GM12878 (cell line): Measurements from ENCODE around the gene DDX50. TPM values are rescaled to one million over a fixed set of nuclear protein-coding genes. Genes with fewer than 3 reads are reported as not detected.

Experiments used
- BRCA1 ChIP-seq: IDR thresholded peaks from 2 replicates; pipeline ENCODE4 v1.6.1; 2011; ENCODE audit warnings: low read depth, low read length, improper control_type of control experiment
- CTCF ChIP-seq, 3 experiments: IDR thresholded peaks in 2 of 3; conservative IDR thresholded peaks in 1 of 3; 2 replicates each; pipeline ENCODE4 v1.5.1; 2011; ENCODE audit warnings: low read depth in 3 of 3, low read length in 3 of 3, mild to moderate bottlenecking in 3 of 3, control low read depth in 2 of 3, moderate library complexity in 2 of 3, inconsistent platforms in 1 of 3, mixed read lengths in 1 of 3; ENCODE audit not compliant: control insufficient read depth in 2 of 3, insufficient read depth in 1 of 3; ENCODE audit errors: extremely low read depth in 1 of 3
- EGR1 ChIP-seq, 2 experiments: IDR thresholded peaks; 1 replicate in 1 of 2; 2 replicates in 1 of 2; pipeline ENCODE4 v1.6.1; 2011 to 2012; ENCODE audit warnings: low read depth in 2 of 2, low read length in 2 of 2, borderline replicate concordance in 1 of 2, mild to moderate bottlenecking in 1 of 2, moderate library complexity in 1 of 2
- ETV6 ChIP-seq, 2 experiments: fragments of 450-650 bp in 1 of 2; IDR thresholded peaks in 1 of 2; conservative IDR thresholded peaks in 1 of 2; 2 replicates each; pipeline ENCODE4 v1.6.1; 2014; ENCODE audit warnings: antibody characterized with exemption in 1 of 2, borderline replicate concordance in 1 of 2, low read depth in 1 of 2, mild to moderate bottlenecking in 1 of 2, moderate library complexity in 1 of 2
- ZBTB40 ChIP-seq: fragments of 450-650 bp; IDR thresholded peaks from 2 replicates; pipeline ENCODE4 v1.6.1; 2016; ENCODE audit warnings: mild to moderate bottlenecking, moderate library complexity, borderline replicate concordance
- polyA plus RNA-seq, 11 experiments: library from polyadenylated mRNA; depleted of rRNA in 4 of 11; unstranded in 6 of 11; stranded (reverse) in 5 of 11; fragments of >200 nt; fragmentation: Nextera tagmentation in 4 of 11; fragmentation: Illumina TruSeq in 1 of 11; extraction: Ambion mirVana in 4 of 11; extraction: Trizol in 1 of 11; gene quantifications; 1 replicate in 1 of 11; 2 replicates in 10 of 11; pipeline versions ENCODE4 v1.2.1 to v1.2.3, GENCODE V29; 2011 to 2016; ENCODE audit warnings: inconsistent platforms in 2 of 11, missing spikeins in 2 of 11, low read depth in 1 of 11
- total RNA-seq, 4 experiments: library from RNA; depleted of rRNA in 3 of 4; stranded (reverse); fragments of >200 nt in 3 of 4; fragmentation: Illumina TruSeq in 1 of 4; extraction: Trizol in 1 of 4; gene quantifications; 2 replicates each; pipeline versions ENCODE4 v1.2.1 to v1.2.3, GENCODE V29; 2013 to 2021
- TF ChIP-seq, protein P1 (sequence below): fragments of 150-350 bp; IDR thresholded peaks from 2 replicates; pipeline ENCODE4 v1.6.1; 2016; ENCODE audit warnings: low read depth, low read length
- TF ChIP-seq, protein P2 (sequence below): fragments of 450-650 bp; IDR thresholded peaks from 2 replicates; pipeline ENCODE4 v1.6.1; 2018; ENCODE audit warnings: borderline replicate concordance, mild to moderate bottlenecking; ENCODE audit not compliant: partially characterized antibody
- TF ChIP-seq, protein P3 (sequence below): IDR thresholded peaks from 2 replicates; pipeline ENCODE4 v1.6.1; 2012; ENCODE audit warnings: low read depth, low read length, improper control_type of control experiment
- TF ChIP-seq, protein P4 (sequence below): fragments of 450-650 bp; formaldehyde crosslinking; IDR thresholded peaks from 2 replicates; pipeline ENCODE4 v1.5.0; 2022; ENCODE audit warnings: mild to moderate bottlenecking, missing genetic modification characterization

DDX50 gene
- total and polyA plus RNA-seq, 10 of the 15 experiments (the other 5 are each of a cell fraction or from before 2014, with no cell fraction given) = 24.9 to 52.0 (median 36.8) TPM

DNA sequence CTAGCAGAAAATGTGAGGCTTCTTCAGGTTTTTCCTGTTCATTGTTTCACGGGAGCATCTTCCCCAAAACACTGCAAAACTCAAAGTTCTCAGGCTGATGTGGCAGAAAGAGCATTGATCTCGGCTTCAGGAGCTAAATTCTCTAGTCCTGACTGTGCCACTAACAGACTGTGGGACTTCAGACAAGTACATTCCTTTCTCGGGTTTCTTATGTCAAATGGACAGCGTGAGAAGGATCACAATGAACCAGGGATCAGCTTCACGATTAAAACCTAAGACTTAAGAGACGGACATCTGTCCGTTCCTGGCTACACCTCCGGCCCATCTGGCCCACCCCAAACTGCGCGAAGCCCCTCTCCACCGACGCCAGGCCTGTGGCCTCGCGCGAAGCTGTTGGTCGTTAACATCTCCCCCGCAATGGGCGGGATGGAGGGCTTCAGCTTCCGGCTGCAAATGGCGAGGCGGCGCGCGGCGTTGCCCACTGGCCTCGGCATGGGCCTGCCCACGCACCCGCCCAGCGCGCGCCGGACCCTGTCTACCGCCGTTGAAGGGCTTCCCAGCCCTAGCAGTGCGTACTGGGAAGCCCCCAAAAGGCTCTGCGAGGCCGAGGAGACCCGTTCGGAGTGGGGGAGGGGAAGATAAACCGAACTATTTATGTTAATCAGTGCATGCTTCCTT, 549 bp upstream of the DDX50 start (continued):
- TF ChIP-seq, protein P1, sequence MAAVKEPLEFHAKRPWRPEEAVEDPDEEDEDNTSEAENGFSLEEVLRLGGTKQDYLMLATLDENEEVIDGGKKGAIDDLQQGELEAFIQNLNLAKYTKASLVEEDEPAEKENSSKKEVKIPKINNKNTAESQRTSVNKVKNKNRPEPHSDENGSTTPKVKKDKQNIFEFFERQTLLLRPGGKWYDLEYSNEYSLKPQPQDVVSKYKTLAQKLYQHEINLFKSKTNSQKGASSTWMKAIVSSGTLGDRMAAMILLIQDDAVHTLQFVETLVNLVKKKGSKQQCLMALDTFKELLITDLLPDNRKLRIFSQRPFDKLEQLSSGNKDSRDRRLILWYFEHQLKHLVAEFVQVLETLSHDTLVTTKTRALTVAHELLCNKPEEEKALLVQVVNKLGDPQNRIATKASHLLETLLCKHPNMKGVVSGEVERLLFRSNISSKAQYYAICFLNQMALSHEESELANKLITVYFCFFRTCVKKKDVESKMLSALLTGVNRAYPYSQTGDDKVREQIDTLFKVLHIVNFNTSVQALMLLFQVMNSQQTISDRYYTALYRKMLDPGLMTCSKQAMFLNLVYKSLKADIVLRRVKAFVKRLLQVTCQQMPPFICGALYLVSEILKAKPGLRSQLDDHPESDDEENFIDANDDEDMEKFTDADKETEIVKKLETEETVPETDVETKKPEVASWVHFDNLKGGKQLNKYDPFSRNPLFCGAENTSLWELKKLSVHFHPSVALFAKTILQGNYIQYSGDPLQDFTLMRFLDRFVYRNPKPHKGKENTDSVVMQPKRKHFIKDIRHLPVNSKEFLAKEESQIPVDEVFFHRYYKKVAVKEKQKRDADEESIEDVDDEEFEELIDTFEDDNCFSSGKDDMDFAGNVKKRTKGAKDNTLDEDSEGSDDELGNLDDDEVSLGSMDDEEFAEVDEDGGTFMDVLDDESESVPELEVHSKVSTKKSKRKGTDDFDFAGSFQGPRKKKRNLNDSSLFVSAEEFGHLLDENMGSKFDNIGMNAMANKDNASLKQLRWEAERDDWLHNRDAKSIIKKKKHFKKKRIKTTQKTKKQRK = no peak
- TF ChIP-seq, protein P2, sequence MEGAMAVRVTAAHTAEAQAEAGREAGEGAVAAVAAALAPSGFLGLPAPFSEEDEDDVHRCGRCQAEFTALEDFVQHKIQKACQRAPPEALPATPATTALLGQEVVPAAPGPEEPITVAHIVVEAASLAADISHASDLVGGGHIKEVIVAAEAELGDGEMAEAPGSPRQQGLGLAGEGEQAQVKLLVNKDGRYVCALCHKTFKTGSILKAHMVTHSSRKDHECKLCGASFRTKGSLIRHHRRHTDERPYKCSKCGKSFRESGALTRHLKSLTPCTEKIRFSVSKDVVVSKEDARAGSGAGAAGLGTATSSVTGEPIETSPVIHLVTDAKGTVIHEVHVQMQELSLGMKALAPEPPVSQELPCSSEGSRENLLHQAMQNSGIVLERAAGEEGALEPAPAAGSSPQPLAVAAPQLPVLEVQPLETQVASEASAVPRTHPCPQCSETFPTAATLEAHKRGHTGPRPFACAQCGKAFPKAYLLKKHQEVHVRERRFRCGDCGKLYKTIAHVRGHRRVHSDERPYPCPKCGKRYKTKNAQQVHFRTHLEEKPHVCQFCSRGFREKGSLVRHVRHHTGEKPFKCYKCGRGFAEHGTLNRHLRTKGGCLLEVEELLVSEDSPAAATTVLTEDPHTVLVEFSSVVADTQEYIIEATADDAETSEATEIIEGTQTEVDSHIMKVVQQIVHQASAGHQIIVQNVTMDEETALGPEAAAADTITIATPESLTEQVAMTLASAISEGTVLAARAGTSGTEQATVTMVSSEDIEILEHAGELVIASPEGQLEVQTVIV = no peak
- TF ChIP-seq, protein P3, sequence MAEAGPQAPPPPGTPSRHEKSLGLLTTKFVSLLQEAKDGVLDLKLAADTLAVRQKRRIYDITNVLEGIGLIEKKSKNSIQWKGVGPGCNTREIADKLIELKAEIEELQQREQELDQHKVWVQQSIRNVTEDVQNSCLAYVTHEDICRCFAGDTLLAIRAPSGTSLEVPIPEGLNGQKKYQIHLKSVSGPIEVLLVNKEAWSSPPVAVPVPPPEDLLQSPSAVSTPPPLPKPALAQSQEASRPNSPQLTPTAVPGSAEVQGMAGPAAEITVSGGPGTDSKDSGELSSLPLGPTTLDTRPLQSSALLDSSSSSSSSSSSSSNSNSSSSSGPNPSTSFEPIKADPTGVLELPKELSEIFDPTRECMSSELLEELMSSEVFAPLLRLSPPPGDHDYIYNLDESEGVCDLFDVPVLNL = no peak
- TF ChIP-seq ETV6 (conservative IDR thresholded peaks at IDR 0.05 in 1 of 2, IDR thresholded peaks at IDR 0.05 in 1 of 2; ENCODE audit: borderline replicate concordance in 1 of 2, low read depth in 1 of 2) (peak in 1 of 2 experiments; percentile 8; a peak in 1 of 4 replicates), ZBTB40 (no peak; the same call in 1 of the 2 replicates), CTCF (IDR thresholded peaks at IDR 0.05 in 2 of 3, conservative IDR thresholded peaks at IDR 0.05 in 1 of 3; ENCODE audit: control insufficient read depth in 2 of 3, extremely low read depth in 1 of 3, insufficient read depth in 1 of 3, low read depth in 3 of 3, low read length in 3 of 3) (no peak), EGR1 (IDR thresholded peaks at IDR 0.05; ENCODE audit: borderline replicate concordance in 1 of 2, low read depth in 2 of 2, low read length in 2 of 2) (peak in 1 of 2 experiments; percentile 85; a peak in 2 of 3 replicates), BRCA1 (no peak)
- TF ChIP-seq, protein P4, sequence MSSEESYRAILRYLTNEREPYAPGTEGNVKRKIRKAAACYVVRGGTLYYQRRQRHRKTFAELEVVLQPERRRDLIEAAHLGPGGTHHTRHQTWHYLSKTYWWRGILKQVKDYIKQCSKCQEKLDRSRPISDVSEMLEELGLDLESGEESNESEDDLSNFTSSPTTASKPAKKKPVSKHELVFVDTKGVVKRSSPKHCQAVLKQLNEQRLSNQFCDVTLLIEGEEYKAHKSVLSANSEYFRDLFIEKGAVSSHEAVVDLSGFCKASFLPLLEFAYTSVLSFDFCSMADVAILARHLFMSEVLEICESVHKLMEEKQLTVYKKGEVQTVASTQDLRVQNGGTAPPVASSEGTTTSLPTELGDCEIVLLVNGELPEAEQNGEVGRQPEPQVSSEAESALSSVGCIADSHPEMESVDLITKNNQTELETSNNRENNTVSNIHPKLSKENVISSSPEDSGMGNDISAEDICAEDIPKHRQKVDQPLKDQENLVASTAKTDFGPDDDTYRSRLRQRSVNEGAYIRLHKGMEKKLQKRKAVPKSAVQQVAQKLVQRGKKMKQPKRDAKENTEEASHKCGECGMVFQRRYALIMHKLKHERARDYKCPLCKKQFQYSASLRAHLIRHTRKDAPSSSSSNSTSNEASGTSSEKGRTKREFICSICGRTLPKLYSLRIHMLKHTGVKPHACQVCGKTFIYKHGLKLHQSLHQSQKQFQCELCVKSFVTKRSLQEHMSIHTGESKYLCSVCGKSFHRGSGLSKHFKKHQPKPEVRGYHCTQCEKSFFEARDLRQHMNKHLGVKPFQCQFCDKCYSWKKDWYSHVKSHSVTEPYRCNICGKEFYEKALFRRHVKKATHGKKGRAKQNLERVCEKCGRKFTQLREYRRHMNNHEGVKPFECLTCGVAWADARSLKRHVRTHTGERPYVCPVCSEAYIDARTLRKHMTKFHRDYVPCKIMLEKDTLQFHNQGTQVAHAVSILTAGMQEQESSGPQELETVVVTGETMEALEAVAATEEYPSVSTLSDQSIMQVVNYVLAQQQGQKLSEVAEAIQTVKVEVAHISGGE = no peak; the same call in 1 of the 2 replicates
